ENCODE data around the gene ELN.
A peak's percentile ranks its signal among the peaks of the same experiment; 100 is the strongest.

Gene ELN

DNA sequence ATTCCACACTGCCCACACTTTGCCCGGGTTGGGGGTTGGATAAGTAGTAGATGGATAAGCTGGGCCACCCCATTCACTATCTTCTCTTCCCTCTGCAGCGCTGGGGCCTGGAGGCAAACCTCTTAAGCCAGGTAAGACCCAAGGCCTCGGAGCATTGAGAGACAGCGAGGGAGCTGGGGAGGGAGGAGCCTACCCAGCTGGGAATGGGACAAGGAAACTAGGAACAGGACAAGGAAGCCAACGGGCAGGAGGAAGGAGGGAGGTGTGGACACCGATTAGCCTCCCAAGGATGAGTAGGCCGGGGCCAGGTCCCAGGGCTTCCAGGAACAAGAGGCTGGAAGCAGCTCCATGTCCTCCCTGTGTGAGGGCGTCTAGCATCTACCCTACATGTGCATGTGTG, 9.6 kb downstream of the ELN start:
- Mint-ChIP-seq H3K27ac (peak overlapping the region in 2 of 3 experiments; percentile 68 to 74), H3K4me3 (no peak overlapping the region), H3K36me3 (ENCODE audit: low read depth) (no peaks in the 10 kb centered on the region), H3K27me3 (ENCODE audit: low read depth) (no peaks in the 10 kb centered on the region), H3K9me3 (no peaks in the 10 kb centered on the region), H3K4me1 (peaks cover 31% of the 10 kb centered on the region)
- TF ChIP-seq, protein P1, sequence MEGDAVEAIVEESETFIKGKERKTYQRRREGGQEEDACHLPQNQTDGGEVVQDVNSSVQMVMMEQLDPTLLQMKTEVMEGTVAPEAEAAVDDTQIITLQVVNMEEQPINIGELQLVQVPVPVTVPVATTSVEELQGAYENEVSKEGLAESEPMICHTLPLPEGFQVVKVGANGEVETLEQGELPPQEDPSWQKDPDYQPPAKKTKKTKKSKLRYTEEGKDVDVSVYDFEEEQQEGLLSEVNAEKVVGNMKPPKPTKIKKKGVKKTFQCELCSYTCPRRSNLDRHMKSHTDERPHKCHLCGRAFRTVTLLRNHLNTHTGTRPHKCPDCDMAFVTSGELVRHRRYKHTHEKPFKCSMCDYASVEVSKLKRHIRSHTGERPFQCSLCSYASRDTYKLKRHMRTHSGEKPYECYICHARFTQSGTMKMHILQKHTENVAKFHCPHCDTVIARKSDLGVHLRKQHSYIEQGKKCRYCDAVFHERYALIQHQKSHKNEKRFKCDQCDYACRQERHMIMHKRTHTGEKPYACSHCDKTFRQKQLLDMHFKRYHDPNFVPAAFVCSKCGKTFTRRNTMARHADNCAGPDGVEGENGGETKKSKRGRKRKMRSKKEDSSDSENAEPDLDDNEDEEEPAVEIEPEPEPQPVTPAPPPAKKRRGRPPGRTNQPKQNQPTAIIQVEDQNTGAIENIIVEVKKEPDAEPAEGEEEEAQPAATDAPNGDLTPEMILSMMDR (IDR thresholded peaks at IDR 0.05; ENCODE audit: unreplicated experiment in 3 of 3) = no peak

DNA sequence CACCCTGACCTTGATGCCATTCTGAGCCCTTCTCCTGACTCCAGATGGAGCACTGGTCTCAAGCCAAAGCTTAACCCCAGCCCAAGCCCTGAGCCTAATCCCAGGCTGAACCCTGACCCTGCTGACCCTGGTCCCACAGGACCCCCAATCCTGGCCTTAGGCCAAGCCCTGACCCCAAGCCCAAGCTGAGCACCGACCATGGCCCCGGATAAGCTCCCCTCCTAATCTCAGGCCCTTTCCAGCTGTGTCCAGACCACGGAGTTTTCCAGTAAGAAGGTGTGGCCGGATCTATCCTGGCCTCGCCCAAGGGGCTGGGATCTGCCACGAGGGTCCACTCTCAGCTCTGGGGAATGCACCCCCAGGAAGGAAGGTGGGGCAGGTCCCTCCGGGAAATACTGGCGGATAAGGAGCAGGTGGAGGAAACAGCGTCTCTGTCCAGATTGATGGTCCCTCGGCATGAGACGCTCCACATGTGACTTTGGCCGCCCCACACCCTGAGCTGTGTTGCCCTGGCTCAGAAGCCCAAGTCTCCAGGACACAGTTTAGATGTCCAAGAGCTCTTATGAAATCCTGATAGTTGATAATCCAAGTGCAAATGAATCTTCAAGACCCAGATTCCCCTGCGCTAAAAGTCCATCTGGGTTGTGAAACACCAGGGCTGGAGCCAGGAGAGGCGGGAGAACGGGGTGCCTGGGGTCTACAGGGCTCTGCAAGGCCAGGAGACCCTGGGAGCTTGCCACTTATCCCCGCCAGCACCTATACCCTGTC, 10.4 kb downstream of the ELN start:
- peak overlapping the region; percentile 38 to 74 (median 68) for H3K27ac Mint-ChIP-seq
- TF ChIP-seq, protein P1 (IDR thresholded peaks at IDR 0.05; ENCODE audit: unreplicated experiment in 3 of 3) = no peak
- no peaks in the 10 kb centered on the region for H3K9me3 Mint-ChIP-seq
- no peaks in the 10 kb centered on the region for H3K36me3 Mint-ChIP-seq (ENCODE audit: low read depth)
- peaks cover 29% of the 10 kb centered on the region for H3K4me1 Mint-ChIP-seq
- H3K27me3 Mint-ChIP-seq (ENCODE audit: low read depth) = peaks cover 4% of the 10 kb centered on the region
- H3K4me3 Mint-ChIP-seq = no peak overlapping the region

DNA sequence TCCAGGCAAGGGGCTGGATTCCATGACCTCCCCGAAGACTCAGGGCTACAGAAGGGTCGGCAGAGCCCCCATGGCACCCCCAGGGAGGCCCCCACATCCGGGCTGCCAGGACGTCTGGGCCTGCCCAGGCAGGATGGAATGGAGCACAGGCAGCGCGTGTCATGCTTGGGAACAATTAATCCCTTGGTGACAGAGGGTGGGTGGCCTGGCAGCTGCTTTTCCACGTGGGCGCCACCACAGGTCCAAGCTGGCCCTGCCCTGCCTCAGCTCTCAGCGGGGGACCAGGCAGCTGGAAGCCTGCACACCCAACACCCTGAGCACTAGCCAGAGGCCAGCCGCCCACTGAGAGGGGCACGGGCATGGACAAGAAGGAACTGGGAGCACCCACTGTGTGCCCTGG, 11.4 kb downstream of the ELN start:
- H3K4me3 Mint-ChIP-seq = no peak overlapping the region
- no peak overlapping the region for H3K27ac Mint-ChIP-seq
- H3K27me3 Mint-ChIP-seq (ENCODE audit: low read depth) = peaks cover 4% of the 10 kb centered on the region
- TF ChIP-seq, protein P1 (IDR thresholded peaks at IDR 0.05; ENCODE audit: unreplicated experiment in 3 of 3) = no peak
- H3K36me3 Mint-ChIP-seq (ENCODE audit: low read depth) = no peaks in the 10 kb centered on the region
- H3K4me1 Mint-ChIP-seq = peaks cover 25% of the 10 kb centered on the region
- no peaks in the 10 kb centered on the region for H3K9me3 Mint-ChIP-seq

DNA sequence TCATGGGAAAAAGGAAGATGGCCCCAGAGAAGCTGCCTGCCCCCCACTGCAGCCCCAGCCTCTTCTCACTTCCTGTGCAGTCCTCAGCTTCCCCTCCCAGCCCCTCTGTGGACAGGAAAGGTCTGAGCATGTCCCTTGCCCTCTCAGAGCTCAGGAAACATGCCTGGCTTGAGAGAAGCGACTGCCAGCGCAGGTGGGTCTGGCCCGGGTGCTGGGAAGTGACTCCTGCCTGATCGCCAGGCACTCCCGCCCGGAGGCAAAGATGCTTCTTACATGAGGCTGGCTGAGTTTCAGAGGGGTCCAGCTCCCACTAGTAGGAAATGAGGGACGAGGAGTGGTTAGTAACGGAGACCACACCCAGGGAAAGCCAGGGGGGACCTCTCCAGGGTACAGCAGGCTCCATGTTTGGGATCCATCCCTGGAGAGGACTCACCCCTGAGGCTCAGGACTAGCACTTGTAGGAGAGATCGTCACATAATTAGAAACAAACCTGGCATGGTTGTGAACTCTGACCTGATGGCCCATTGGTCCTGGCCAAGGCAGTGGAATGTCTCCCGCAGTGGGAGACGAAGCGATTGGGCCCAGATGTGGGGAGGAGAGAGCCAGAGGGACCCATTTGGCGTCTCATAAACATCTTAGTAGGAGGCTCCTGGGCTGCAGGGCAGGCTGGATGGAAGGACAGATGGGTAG, 12.3 kb downstream of the ELN start:
- peak overlapping the region in 1 of 3 experiments; percentile 58 for H3K27ac Mint-ChIP-seq
- H3K4me3 Mint-ChIP-seq = no peak overlapping the region
- H3K27me3 Mint-ChIP-seq (ENCODE audit: low read depth) = peaks cover 4% of the 10 kb centered on the region
- H3K36me3 Mint-ChIP-seq (ENCODE audit: low read depth) = no peaks in the 10 kb centered on the region
- peaks cover 25% of the 10 kb centered on the region for H3K4me1 Mint-ChIP-seq
- H3K9me3 Mint-ChIP-seq = no peaks in the 10 kb centered on the region
- TF ChIP-seq, protein P1 (IDR thresholded peaks at IDR 0.05; ENCODE audit: unreplicated experiment in 3 of 3) = no peak

DNA sequence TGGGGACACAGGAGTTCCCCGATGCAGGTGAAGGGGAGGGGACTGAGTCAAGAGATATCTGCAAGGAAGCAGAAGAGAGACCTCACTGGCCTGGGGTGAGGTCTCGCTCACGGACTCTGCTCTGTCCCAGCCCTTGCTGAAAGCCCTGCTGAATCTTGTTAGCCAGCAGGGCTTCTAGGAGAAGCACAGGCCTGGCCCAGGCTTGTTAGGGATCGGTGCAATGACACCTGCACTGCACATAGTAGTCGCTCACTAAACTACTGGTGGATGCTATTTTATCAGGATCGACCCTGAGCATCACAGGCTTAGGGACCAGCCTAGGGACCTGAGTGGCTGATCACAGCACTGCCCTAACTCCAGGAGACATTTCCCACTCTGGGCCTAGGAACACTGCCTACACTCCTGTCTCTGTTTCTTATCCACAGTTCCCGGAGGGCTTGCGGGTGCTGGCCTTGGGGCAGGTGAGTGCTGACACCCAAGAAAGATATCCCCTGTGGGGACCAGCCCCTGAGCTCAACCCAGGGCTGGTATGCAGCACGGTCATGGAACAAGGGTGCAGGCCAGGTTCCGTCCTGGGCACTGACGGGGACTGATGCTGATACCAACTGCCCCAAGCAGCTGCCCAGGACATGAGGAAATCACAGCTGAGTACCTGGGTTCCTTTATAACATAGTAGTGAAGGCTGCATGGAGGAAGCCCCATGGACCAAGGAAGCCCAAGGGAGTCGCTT, 13.0 kb downstream of the ELN start:
- Mint-ChIP-seq H3K4me3 (no peak overlapping the region), H3K36me3 (ENCODE audit: low read depth) (no peaks in the 10 kb centered on the region)
- TF ChIP-seq, protein P1 (IDR thresholded peaks at IDR 0.05; ENCODE audit: unreplicated experiment in 3 of 3) = no peak

More for the DNA sequence above, 13.0 kb downstream of the ELN start:
- Mint-ChIP-seq H3K27me3 (ENCODE audit: low read depth) (peaks cover 8% of the 10 kb centered on the region), H3K4me1 (peaks cover 25% of the 10 kb centered on the region), H3K9me3 (no peaks in the 10 kb centered on the region), H3K27ac (peak overlapping the region in 1 of 3 experiments; percentile 58)
